Measurements from ENCODE around the gene CDH4. TPM values are rescaled to one million over a fixed set of nuclear protein-coding genes. Genes with fewer than 3 reads are reported as not detected.
A peak's percentile ranks its signal among the peaks of the same experiment; 100 is the strongest.

Gene CDH4
- total RNA-seq, 6 experiments from 2014 or later: 5.8 to 12.8 (median 10.9) TPM

DNA sequence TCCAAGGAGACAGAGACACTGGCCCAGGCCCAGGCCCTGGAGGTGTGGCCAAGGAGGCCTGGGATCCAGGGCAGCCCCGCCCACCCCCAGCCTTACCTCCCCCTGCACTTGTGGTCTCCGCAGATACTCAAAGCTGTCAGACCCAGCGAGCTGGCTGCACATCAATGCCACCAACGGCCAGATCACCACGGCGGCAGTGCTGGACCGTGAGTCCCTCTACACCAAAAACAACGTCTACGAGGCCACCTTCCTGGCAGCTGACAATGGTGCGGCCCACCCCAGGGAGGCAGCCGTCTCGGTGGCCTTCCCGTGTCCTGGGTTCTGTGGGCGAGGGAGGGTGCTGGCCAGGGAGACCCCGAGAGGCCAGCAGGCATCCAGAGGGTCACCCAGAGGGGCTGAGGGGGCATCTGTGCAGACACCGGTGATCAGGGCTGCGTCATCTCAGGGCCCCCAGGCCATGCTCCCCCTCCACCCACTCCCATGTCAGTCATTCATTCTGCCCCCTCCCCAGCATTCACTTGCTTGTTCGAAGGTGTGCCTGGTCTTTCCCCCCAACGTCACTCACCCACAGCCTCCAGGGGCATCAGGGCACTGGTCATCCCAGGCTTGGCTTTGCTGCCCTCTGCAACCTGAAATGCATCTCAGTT lies 672.3 kb downstream of the CDH4 start:
- Mint-ChIP-seq H3K27me3 (ENCODE audit: insufficient read depth) (peaks cover 8% of the 10 kb centered on the region), H3K27ac (no peak overlapping the region), H3K4me1 (ENCODE audit: low read depth) (peaks cover 7% of the 10 kb centered on the region; the same call in 1 of the 2 replicates), H3K36me3 (ENCODE audit: low read depth) (peaks cover 11% of the 10 kb centered on the region; the same call in 1 of the 2 replicates), H3K4me3 (no peak overlapping the region), H3K9me3 (peaks cover 30% of the 10 kb centered on the region)
- TF ChIP-seq, protein P1, sequence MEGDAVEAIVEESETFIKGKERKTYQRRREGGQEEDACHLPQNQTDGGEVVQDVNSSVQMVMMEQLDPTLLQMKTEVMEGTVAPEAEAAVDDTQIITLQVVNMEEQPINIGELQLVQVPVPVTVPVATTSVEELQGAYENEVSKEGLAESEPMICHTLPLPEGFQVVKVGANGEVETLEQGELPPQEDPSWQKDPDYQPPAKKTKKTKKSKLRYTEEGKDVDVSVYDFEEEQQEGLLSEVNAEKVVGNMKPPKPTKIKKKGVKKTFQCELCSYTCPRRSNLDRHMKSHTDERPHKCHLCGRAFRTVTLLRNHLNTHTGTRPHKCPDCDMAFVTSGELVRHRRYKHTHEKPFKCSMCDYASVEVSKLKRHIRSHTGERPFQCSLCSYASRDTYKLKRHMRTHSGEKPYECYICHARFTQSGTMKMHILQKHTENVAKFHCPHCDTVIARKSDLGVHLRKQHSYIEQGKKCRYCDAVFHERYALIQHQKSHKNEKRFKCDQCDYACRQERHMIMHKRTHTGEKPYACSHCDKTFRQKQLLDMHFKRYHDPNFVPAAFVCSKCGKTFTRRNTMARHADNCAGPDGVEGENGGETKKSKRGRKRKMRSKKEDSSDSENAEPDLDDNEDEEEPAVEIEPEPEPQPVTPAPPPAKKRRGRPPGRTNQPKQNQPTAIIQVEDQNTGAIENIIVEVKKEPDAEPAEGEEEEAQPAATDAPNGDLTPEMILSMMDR (IDR thresholded peaks at IDR 0.05): no peak
- no peak for DNase-seq

DNA sequence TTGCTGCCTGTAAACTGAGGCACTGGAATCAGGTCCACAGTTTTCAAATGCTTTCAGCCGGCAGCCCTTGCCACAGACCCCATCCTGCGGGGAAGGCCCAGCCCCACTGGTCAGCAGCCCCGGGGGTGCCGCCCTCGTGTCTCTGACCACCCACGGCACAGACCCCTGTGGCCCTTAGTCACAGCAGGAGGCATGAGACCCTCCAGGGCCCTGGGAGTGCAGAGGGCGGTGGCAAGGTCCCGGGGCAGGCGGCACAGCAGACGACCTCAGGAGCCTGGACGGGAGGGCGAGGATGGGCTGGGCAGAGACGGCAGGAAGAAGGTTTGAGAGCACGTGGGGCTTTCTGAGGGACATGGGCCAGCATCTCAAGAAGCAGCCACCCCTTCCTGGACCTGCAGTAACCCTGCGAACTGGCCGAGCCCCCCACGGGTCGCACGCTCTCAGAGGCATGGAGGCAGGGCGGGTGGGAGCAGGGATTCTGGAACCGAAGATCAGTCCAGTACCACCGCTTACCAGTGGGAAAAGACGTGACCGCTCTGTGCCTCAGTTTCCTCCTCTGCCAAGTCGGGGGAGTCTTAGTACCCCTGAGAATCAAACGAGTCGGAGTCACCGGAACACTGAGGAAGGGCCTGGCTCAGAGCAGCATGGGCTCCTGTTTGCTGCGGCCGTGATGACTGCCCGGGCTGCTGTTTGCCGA lies 672.9 kb downstream of the CDH4 start:
- peaks cover 30% of the 10 kb centered on the region for H3K9me3 Mint-ChIP-seq
- TF ChIP-seq, protein P1 (IDR thresholded peaks at IDR 0.05): no peak
- no peak overlapping the region for H3K4me3 Mint-ChIP-seq
- no peak overlapping the region for H3K27ac Mint-ChIP-seq
- DNase-seq: no peak
- H3K4me1 Mint-ChIP-seq (ENCODE audit: low read depth): peaks cover 7% of the 10 kb centered on the region; the same call in 1 of the 2 replicates
- H3K27me3 Mint-ChIP-seq (ENCODE audit: insufficient read depth): peaks cover 8% of the 10 kb centered on the region
- H3K36me3 Mint-ChIP-seq (ENCODE audit: low read depth): peaks cover 12% of the 10 kb centered on the region; the same call in 1 of the 2 replicates

DNA sequence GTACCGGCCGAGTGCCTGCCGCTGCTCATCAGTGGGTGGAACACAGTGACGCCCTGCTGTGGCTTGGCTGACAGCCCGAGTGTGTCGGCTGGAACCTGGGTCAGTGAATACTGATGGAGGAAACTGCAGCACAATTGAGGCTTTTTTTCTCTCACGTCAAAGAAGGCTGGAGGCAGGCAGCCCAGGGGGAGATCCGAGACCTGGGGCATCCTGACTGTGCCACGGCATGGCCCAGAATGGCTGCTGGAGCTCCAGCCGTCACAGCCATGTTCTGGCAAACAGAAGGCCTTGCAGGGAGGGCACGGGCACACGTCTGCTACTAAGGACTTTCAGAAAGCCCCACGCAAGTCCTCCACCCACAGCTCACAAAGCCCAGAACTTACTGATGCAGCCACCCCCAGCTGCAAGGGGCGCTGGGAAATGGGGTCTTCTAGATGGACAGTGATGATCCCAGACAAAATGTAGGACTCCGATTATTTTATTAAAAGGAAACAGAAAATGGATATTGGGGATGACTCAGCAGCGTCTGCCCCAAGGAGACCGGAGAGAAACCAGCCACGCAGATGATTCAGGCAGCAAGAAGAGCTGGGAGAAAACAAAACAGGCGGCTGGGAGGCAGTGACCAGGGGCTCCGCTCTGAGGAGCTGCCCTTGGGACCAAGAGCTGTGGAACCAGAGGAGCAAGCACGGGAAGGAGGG lies 673.6 kb downstream of the CDH4 start:
- TF ChIP-seq, protein P1 (IDR thresholded peaks at IDR 0.05): no peak
- peaks cover 8% of the 10 kb centered on the region for H3K27me3 Mint-ChIP-seq (ENCODE audit: insufficient read depth)
- peak overlapping the region; percentile 12; the same call in 1 of the 2 replicates for H3K4me3 Mint-ChIP-seq
- H3K27ac Mint-ChIP-seq: peak overlapping the region; percentile 52; the same call in 1 of the 2 replicates
- DNase-seq: no peak
- H3K9me3 Mint-ChIP-seq: peaks cover 30% of the 10 kb centered on the region
- peaks cover 12% of the 10 kb centered on the region; the same call in 1 of the 2 replicates for H3K36me3 Mint-ChIP-seq (ENCODE audit: low read depth)
- H3K4me1 Mint-ChIP-seq (ENCODE audit: low read depth): peaks cover 7% of the 10 kb centered on the region; the same call in 1 of the 2 replicates

DNA sequence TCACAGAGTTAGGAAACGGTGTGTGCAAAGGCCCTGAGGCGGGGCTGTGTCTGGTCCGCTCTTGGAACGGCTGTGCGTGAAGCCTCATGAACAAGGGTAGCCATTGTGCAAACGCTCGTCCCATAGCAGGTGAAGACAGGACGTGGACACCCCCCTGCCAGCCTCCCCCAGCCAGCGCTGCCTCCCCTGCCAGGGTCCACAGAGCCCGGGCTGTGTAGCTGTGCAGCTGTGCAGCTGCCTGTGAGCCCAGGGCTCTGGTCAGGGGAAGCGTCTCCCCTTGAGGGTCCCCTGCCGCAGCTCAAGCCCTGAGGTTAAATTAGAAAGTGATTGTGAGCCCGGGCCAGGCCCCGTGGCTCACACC lies 674.2 kb downstream of the CDH4 start:
- peak overlapping the region; percentile 52; the same call in 1 of the 2 replicates for H3K27ac Mint-ChIP-seq
- H3K27me3 Mint-ChIP-seq (ENCODE audit: insufficient read depth): peaks cover 8% of the 10 kb centered on the region
- no peak for DNase-seq
- H3K4me1 Mint-ChIP-seq (ENCODE audit: low read depth): peaks cover 7% of the 10 kb centered on the region; the same call in 1 of the 2 replicates
- TF ChIP-seq, protein P1 (IDR thresholded peaks at IDR 0.05): no peak
- peaks cover 30% of the 10 kb centered on the region for H3K9me3 Mint-ChIP-seq
- peaks cover 12% of the 10 kb centered on the region; the same call in 1 of the 2 replicates for H3K36me3 Mint-ChIP-seq (ENCODE audit: low read depth)
- peak overlapping the region; percentile 12; the same call in 1 of the 2 replicates for H3K4me3 Mint-ChIP-seq

DNA sequence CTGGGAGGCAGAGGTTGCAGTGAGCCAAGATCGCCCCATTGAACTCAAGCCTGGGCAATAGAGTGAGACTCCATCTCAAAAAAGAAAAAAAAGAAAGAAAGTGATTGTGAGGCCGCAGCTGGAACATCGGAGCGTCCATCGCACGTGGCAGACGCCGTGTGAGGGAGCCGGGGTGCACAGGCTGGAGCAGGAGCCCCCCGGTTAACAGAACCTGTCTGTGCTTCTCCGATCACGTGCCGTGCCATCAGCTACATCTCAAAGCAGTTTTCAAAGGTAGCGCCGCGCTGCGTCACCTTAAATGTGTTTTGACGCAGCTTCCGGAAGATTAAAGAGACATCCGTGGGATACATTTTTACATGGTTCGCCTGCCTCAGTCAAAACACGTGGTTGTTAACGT lies 674.7 kb downstream of the CDH4 start:
- Mint-ChIP-seq H3K4me3 (no peak overlapping the region), H3K4me1 (ENCODE audit: low read depth) (peaks cover 7% of the 10 kb centered on the region; the same call in 1 of the 2 replicates), H3K27ac (no peak overlapping the region), H3K9me3 (peaks cover 30% of the 10 kb centered on the region), H3K27me3 (ENCODE audit: insufficient read depth) (peaks cover 8% of the 10 kb centered on the region), H3K36me3 (ENCODE audit: low read depth) (peaks cover 12% of the 10 kb centered on the region; the same call in 1 of the 2 replicates)
- TF ChIP-seq, protein P1 (IDR thresholded peaks at IDR 0.05): no peak
- DNase-seq: no peak
